HEK293 (cell line): Measurements from ENCODE around the gene GTF2F1.

Experiments used
- CTCF ChIP-seq: fragments of 450-650 bp; formaldehyde crosslinking; IDR thresholded peaks from 2 replicates; pipeline ENCODE4 v1.5.1; 2016; ENCODE audit warnings: missing biosample characterization, missing genetic modification characterization
- KLF10 ChIP-seq: fragments of 450-650 bp; IDR thresholded peaks from 2 replicates; pipeline ENCODE4 v1.5.1; 2018; ENCODE audit warnings: missing biosample characterization, mild to moderate bottlenecking, missing genetic modification characterization
- ZBTB17 ChIP-seq: fragments of 450-650 bp; formaldehyde crosslinking; IDR thresholded peaks from 2 replicates; pipeline ENCODE4 v1.5.1; 2016; ENCODE audit warnings: missing biosample characterization, missing genetic modification characterization
- ZNF121 ChIP-seq: fragments of 450-650 bp; formaldehyde crosslinking; IDR thresholded peaks from 2 replicates; pipeline ENCODE4 v1.5.1; 2016; ENCODE audit warnings: missing biosample characterization, missing genetic modification characterization
- ZNF274 ChIP-seq, 2 experiments: fragments of 200-500 bp in 1 of 2; fragments of 450-650 bp in 1 of 2; sonication (Bioruptor generic) in 1 of 2; formaldehyde crosslinking in 1 of 2; IDR thresholded peaks; 2 replicates each; pipeline versions ENCODE4 v1.5.1 to v1.6.1; 2014 to 2016; ENCODE audit warnings: borderline replicate concordance in 1 of 2, inconsistent platforms in 1 of 2, low read length in 1 of 2, missing biosample characterization in 1 of 2, missing genetic modification characterization in 1 of 2
- ZNF391 ChIP-seq: fragments of 450-650 bp; formaldehyde crosslinking; IDR thresholded peaks from 2 replicates; pipeline ENCODE4 v1.5.1; 2016; ENCODE audit warnings: low read depth, missing biosample characterization, missing genetic modification characterization, borderline replicate concordance
- ZNF510 ChIP-seq: fragments of 450-650 bp; formaldehyde crosslinking; IDR thresholded peaks from 2 replicates; pipeline ENCODE4 v1.5.1; 2018; ENCODE audit warnings: mild to moderate bottlenecking, missing genetic modification characterization, missing biosample characterization; ENCODE audit not compliant: insufficient replicate concordance
- ZNF843 ChIP-seq: fragments of 450-650 bp; formaldehyde crosslinking; IDR thresholded peaks from 2 replicates; pipeline ENCODE4 v1.5.1; 2016; ENCODE audit warnings: missing biosample characterization, missing genetic modification characterization

GRCh38 chr19:6343462-6343861 lies 49.5 kb downstream of the GTF2F1 start:
- no peak for TF ChIP-seq ZNF274 (IDR thresholded peaks at IDR 0.05; ENCODE audit: low read length)
- TF ChIP-seq ZNF274 (tag by site-specific recombination; IDR thresholded peaks at IDR 0.05; ENCODE audit: borderline replicate concordance): no peak
- no peak for TF ChIP-seq ZNF843 (tag by site-specific recombination)
- no peak for TF ChIP-seq ZNF391 (tag by site-specific recombination)
- TF ChIP-seq KLF10: no peak
- TF ChIP-seq ZBTB17 (tag by site-specific recombination): no peak
- no peak for TF ChIP-seq ZNF121 (tag by site-specific recombination)
- no peak for TF ChIP-seq CTCF (tag by site-specific recombination)
- no peak for TF ChIP-seq ZNF510 (tag by site-specific recombination)
